Endothelial cell of umbilical vein (primary cell): ENCODE data around the gene KCNH1. TPM values are rescaled to one million over a fixed set of nuclear protein-coding genes. Genes with fewer than 3 reads are reported as not detected.

Experiments
- BruUV-seq: library from RNA; stranded (reverse); fragments of 400-500 nt; replicated peaks from 2 replicates; lab custom pipeline; 2021; lab: Mats Ljungman, UMichigan
- CTCF ChIA-PET: fragments of 300-600, 350-600 bp; sonication (Branson Sonifier 250); formaldehyde crosslinking; loops from one replicate; lab custom pipeline; 2021; ENCODE audit warnings: antibody characterized with exemption, inconsistent platforms; lab: Charles Lee
- POLR2A ChIA-PET: fragments of 300-600, 350-600 bp; sonication (Branson Sonifier 250); formaldehyde crosslinking; loops from one replicate; lab custom pipeline; 2021; ENCODE audit warnings: antibody characterized with exemption, inconsistent platforms; lab: Charles Lee
- DNase-seq: peaks from one replicate; pipeline ENCODE4 v3.0.0-alpha.2; 2011; ENCODE audit warnings: low read depth, low spot score
- FAIRE-seq: peaks from 2 replicates; lab custom pipeline; 2011; peaks lifted over from hg19 to GRCh38; lab: Jason Lieb, UNC
- H2AFZ ChIP-seq: 2 replicates; pipeline ENCODE4 v1.6.0; 2012; ENCODE audit warnings: low read depth, low read length, control low read depth, inconsistent platforms
- H3K27ac ChIP-seq: 2 replicates; pipeline ENCODE4 v1.5.1; 2011; ENCODE audit warnings: low read depth, mild to moderate bottlenecking, control low read depth, low read length, moderate library complexity; ENCODE audit not compliant: insufficient read depth
- H3K27me3 ChIP-seq, 2 experiments: 2 replicates each; pipeline versions ENCODE4 v1.6.0 to v1.6.1; 2011; ENCODE audit warnings: low read length in 2 of 2, mixed read lengths in 1 of 2; ENCODE audit not compliant: control insufficient read depth in 2 of 2, insufficient read depth in 2 of 2
- H3K36me3 ChIP-seq, 2 experiments: 2 replicates in 1 of 2; 3 replicates in 1 of 2; pipeline ENCODE4 v1.5.1; 2011; ENCODE audit warnings: low read length in 2 of 2, mild to moderate bottlenecking in 1 of 2, moderate library complexity in 1 of 2; ENCODE audit not compliant: control insufficient read depth in 2 of 2, insufficient read depth in 2 of 2; ENCODE audit errors: extremely low read depth in 1 of 2
- H3K4me1 ChIP-seq: 3 replicates; pipeline ENCODE4 v1.5.1; 2011; ENCODE audit warnings: mild to moderate bottlenecking, low read length; ENCODE audit not compliant: control insufficient read depth, insufficient read depth; ENCODE audit errors: extremely low read depth
- H3K4me2 ChIP-seq: 2 replicates; pipeline ENCODE4 v1.6.1; 2011; ENCODE audit warnings: low read length, control low read depth, mixed read lengths; ENCODE audit not compliant: insufficient read depth
- H3K4me3 ChIP-seq, 3 experiments: fragments of 200-600 bp in 1 of 3; sonication (generic), shearing (Covaris generic) in 1 of 3; replicated peaks in 1 of 3; 2 replicates each; pipeline ENCODE4 v1.5.1; 2011 to 2016; ENCODE audit warnings: control low read depth in 3 of 3, low read length in 3 of 3, mild to moderate bottlenecking in 2 of 3, inconsistent platforms in 1 of 3, low read depth in 1 of 3, moderate library complexity in 1 of 3; ENCODE audit not compliant: insufficient read depth in 1 of 3
- H3K79me2 ChIP-seq: 2 replicates; pipeline ENCODE4 v1.6.0; 2012; ENCODE audit warnings: low read length, inconsistent platforms; ENCODE audit not compliant: control insufficient read depth, insufficient read depth
- H3K9ac ChIP-seq: replicated peaks from 2 replicates; pipeline ENCODE3; 2011; ENCODE audit warnings: low read length, control low read depth; ENCODE audit not compliant: insufficient read depth; ENCODE audit errors: extremely low read depth
- H3K9me1 ChIP-seq: replicated peaks from 3 replicates; pipeline ENCODE4 v1.6.0; 2011; ENCODE audit warnings: mild to moderate bottlenecking, low read length; ENCODE audit not compliant: control insufficient read depth, insufficient read depth; ENCODE audit errors: extremely low read depth
- H3K9me3 ChIP-seq: replicated peaks from 2 replicates; pipeline ENCODE4 v1.5.1; 2012; ENCODE audit warnings: low read length, inconsistent platforms; ENCODE audit not compliant: control insufficient read depth, insufficient read depth
- H4K20me1 ChIP-seq: replicated peaks from 2 replicates; pipeline ENCODE3; 2011; ENCODE audit warnings: mild to moderate bottlenecking, low read length; ENCODE audit not compliant: control insufficient read depth, insufficient read depth; ENCODE audit errors: extremely low read depth
- EZH2 ChIP-seq: IDR thresholded peaks from 2 replicates; pipeline ENCODE4 v1.6.1; 2012; ENCODE audit warnings: borderline replicate concordance, low read depth, mild to moderate bottlenecking, moderate library complexity, low read length, inconsistent platforms; ENCODE audit not compliant: severe bottlenecking
- FOS ChIP-seq: IDR thresholded peaks from 2 replicates; pipeline ENCODE4 v1.6.1; 2011; ENCODE audit warnings: mild to moderate bottlenecking, low read length, moderate library complexity, borderline replicate concordance; ENCODE audit not compliant: insufficient read depth
- JUN ChIP-seq: IDR thresholded peaks from 2 replicates; pipeline ENCODE4 v1.6.1; 2011; ENCODE audit warnings: borderline replicate concordance, low read depth; ENCODE audit not compliant: insufficient read length, insufficient read depth
- MYC ChIP-seq: IDR thresholded peaks from one replicate; pipeline ENCODE4 v1.6.1; 2011; ENCODE audit warnings: mild to moderate bottlenecking, low read depth, low read length
- POLR2A ChIP-seq: IDR thresholded peaks from 2 replicates; pipeline ENCODE4 v1.6.1; 2012; ENCODE audit warnings: low read depth, mild to moderate bottlenecking, control low read depth, low read length
- POLR2AphosphoS5 ChIP-seq: IDR thresholded peaks from 2 replicates; pipeline ENCODE4 v1.6.1; 2012; ENCODE audit warnings: low read depth, mild to moderate bottlenecking, control low read depth, low read length, moderate library complexity; ENCODE audit not compliant: insufficient read depth
- dilution Hi-C: fragments of 300-500 bp; cut with MboI; formaldehyde crosslinking; loops from one replicate; pipeline ENCODE4 v1.15.0; 2019; ENCODE audit warnings: low sequenced_read_pairs; ENCODE audit not compliant: extremely low pct_ligation_motif_present
- intact Hi-C: fragments of 100-400 bp; cut with micrococcal nuclease; formaldehyde crosslinking; loops from one replicate; pipeline ENCODE4 v1.10.0; 2022
- polyA plus RNA-seq, 4 experiments: library from polyadenylated mRNA; depleted of rRNA in 3 of 4; stranded (reverse) in 3 of 4; unstranded in 1 of 4; fragments of >200 nt; gene quantifications; 2 replicates each; pipeline versions ENCODE4 v1.2.1 to v1.2.3, GENCODE V29; 2011 to 2012; ENCODE audit warnings: missing spikeins in 1 of 4
- total RNA-seq: library from RNA; stranded (reverse); gene quantifications from 2 replicates; pipeline ENCODE4 v1.2.3, GENCODE V29; 2021
- TF ChIP-seq, protein P1 (sequence below), 2 donors: IDR thresholded peaks; 1 replicate in 1 of 2; 2 replicates in 1 of 2; pipeline ENCODE4 v1.5.1; 2011; ENCODE audit warnings: low read length in 2 of 2, mild to moderate bottlenecking in 2 of 2, moderate library complexity in 2 of 2, control low read depth in 1 of 2, inconsistent platforms in 1 of 2, low read depth in 1 of 2; ENCODE audit not compliant: insufficient read depth in 1 of 2; ENCODE audit errors: extremely low read depth in 1 of 2

KCNH1 gene
- total and polyA plus RNA-seq, 2 donors (not counting 3 experiments of a cell fraction or from before 2014, with no cell fraction given), result not detected

GRCh38 chr1:210691039-210691610 lies 442.8 kb downstream of the KCNH1 start:
- POLR2A ChIA-PET, result no interaction called here
- Histone ChIP-seq H3K36me3 (no peaks in the 10 kb centered on the region), H3K27me3 (no peaks in the 10 kb centered on the region), H3K4me2 (no peak overlapping the region), H2AFZ (no peak overlapping the region), H3K79me2 (no peaks in the 10 kb centered on the region), H4K20me1 (no peaks in the 10 kb centered on the region), H3K4me1 (no peaks in the 10 kb centered on the region), H3K4me3 (no peak overlapping the region), H3K9me3 (peaks cover 4% of the 10 kb centered on the region), H3K9ac (no peak overlapping the region), H3K9me1 (no peaks in the 10 kb centered on the region), H3K27ac (no peak overlapping the region)
- BruUV-seq, result no TSS peak
- dilution Hi-C loops (no loop called here), intact Hi-C loops (no loop called here)
- DNase-seq (no peak), FAIRE-seq (no peak)
- TF ChIP-seq JUN (no peak), MYC (no peak), POLR2A (no peak), POLR2AphosphoS5 (no peak), EZH2 (no peak), FOS (no peak)
- TF ChIP-seq, protein P1, sequence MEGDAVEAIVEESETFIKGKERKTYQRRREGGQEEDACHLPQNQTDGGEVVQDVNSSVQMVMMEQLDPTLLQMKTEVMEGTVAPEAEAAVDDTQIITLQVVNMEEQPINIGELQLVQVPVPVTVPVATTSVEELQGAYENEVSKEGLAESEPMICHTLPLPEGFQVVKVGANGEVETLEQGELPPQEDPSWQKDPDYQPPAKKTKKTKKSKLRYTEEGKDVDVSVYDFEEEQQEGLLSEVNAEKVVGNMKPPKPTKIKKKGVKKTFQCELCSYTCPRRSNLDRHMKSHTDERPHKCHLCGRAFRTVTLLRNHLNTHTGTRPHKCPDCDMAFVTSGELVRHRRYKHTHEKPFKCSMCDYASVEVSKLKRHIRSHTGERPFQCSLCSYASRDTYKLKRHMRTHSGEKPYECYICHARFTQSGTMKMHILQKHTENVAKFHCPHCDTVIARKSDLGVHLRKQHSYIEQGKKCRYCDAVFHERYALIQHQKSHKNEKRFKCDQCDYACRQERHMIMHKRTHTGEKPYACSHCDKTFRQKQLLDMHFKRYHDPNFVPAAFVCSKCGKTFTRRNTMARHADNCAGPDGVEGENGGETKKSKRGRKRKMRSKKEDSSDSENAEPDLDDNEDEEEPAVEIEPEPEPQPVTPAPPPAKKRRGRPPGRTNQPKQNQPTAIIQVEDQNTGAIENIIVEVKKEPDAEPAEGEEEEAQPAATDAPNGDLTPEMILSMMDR (IDR thresholded peaks at IDR 0.05; ENCODE audit: extremely low read depth in 1 of 2, insufficient read depth in 1 of 2, low read depth in 1 of 2, low read length in 2 of 2), result no peak
- CTCF ChIA-PET, result no interaction called here
